ENCODE measurements around the gene CKAP2L.
A peak's percentile ranks its signal among the peaks of the same experiment; 100 is the strongest.

CKAP2L gene

DNA sequence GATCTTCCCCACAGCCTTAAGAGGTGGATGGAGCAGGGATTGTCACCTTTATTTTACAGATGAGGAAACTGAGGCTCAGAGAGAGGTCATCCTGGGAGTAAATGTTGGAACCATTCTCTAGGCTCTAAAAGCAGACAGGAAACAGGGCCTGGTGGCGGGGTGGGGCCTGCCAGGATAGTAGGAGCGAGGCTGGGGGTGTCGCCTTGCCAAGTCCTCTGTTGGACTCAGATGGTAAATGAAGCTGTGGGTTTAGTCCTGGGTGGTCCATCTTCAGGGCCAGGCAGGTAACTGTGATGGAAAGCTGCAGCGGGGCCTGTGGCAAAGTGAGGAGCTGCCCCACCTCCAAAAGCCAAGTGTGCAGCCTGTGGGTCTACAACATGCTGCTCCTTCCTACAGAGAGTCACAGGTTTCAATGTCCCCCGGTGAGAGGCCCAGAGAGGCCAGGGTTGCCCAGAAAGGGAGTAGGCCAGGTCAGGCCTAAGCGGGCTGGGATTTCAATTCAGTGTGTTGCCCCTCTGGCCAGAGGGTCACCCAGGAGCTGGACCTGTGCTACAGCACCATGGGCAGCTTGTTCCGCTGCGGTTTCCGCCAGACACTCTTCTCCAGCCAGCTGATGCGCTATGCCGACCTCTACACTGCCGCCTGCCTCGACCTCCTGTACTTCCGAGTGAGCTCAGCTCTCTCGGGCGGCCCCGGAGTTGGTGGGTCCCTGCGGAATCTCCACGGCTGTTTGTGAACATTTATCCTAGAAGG is 37.0 kb downstream of the CKAP2L start:
- no peak for ATAC-seq
- TF ChIP-seq, protein P1, sequence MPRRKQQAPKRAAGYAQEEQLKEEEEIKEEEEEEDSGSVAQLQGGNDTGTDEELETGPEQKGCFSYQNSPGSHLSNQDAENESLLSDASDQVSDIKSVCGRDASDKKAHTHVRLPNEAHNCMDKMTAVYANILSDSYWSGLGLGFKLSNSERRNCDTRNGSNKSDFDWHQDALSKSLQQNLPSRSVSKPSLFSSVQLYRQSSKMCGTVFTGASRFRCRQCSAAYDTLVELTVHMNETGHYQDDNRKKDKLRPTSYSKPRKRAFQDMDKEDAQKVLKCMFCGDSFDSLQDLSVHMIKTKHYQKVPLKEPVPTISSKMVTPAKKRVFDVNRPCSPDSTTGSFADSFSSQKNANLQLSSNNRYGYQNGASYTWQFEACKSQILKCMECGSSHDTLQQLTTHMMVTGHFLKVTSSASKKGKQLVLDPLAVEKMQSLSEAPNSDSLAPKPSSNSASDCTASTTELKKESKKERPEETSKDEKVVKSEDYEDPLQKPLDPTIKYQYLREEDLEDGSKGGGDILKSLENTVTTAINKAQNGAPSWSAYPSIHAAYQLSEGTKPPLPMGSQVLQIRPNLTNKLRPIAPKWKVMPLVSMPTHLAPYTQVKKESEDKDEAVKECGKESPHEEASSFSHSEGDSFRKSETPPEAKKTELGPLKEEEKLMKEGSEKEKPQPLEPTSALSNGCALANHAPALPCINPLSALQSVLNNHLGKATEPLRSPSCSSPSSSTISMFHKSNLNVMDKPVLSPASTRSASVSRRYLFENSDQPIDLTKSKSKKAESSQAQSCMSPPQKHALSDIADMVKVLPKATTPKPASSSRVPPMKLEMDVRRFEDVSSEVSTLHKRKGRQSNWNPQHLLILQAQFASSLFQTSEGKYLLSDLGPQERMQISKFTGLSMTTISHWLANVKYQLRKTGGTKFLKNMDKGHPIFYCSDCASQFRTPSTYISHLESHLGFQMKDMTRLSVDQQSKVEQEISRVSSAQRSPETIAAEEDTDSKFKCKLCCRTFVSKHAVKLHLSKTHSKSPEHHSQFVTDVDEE (CRISPR knock-in tag; IDR thresholded peaks at IDR 0.05): no peak
- no peak for TF ChIP-seq OSR1 (CRISPR knock-in tag; IDR thresholded peaks at IDR 0.05)
- TF ChIP-seq ESRRG (CRISPR knock-in tag; IDR thresholded peaks at IDR 0.05): no peak
- TF ChIP-seq, protein P2, sequence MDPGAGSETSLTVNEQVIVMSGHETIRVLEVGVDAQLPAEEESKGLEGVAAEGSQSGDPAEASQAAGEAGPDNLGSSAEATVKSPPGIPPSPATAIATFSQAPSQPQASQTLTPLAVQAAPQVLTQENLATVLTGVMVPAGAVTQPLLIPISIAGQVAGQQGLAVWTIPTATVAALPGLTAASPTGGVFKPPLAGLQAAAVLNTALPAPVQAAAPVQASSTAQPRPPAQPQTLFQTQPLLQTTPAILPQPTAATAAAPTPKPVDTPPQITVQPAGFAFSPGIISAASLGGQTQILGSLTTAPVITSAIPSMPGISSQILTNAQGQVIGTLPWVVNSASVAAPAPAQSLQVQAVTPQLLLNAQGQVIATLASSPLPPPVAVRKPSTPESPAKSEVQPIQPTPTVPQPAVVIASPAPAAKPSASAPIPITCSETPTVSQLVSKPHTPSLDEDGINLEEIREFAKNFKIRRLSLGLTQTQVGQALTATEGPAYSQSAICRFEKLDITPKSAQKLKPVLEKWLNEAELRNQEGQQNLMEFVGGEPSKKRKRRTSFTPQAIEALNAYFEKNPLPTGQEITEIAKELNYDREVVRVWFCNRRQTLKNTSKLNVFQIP (CRISPR knock-in tag; IDR thresholded peaks at IDR 0.05; ENCODE audit: borderline replicate concordance, low read depth): no peak
- TF ChIP-seq ARNTL (CRISPR knock-in tag; IDR thresholded peaks at IDR 0.05; ENCODE audit: borderline replicate concordance, low read depth): no peak
- no peak for TF ChIP-seq ZNF70 (CRISPR knock-in tag; IDR thresholded peaks at IDR 0.05)
- no peak for TF ChIP-seq ZFP30 (CRISPR knock-in tag; IDR thresholded peaks at IDR 0.05)
- no peak for TF ChIP-seq ZNF565 (CRISPR knock-in tag; conservative IDR thresholded peaks at IDR 0.05; ENCODE audit: low read depth)
- TF ChIP-seq RARB (CRISPR knock-in tag; IDR thresholded peaks at IDR 0.05): no peak
- no peak for TF ChIP-seq ZNF8 (CRISPR knock-in tag; IDR thresholded peaks at IDR 0.05)

DNA sequence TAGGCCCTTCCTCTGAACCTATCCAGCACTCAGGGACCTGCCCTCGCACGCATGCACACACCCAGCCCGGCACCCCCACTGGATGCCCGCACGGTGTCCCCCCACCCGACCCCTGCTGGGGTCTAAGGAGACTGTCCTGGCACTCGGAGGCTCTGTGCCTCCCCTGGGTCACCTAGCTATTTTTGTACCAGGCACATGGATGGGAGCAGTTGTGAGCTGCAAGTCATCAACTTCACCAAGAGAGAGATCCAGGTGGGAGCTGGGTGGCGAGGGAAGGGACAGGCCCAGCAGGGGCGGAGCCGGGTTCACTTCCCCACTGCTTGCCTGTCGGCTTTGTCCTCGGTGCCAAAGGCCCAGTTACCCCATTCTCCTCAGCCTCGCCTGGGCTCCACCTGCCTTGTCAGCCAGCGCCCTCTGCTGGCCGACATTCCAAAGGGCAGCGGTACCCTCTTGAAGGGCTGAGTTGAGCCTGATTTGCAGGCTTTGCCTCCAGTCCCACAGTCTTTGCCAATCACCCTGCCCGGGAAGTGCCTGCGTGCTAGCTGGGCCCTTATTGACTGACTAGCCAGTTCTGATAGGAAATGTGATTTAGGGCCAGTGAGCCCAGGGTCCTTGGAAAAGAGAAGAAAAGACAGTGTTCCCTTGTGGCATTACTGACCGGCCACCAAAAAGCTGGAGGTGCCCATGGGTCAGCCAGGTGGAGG is 37.8 kb downstream of the CKAP2L start:
- peak; percentile 98 for ATAC-seq
- TF ChIP-seq, protein P2 (CRISPR knock-in tag; IDR thresholded peaks at IDR 0.05; ENCODE audit: borderline replicate concordance, low read depth): no peak
- TF ChIP-seq GLIS3 (CRISPR knock-in tag; IDR thresholded peaks at IDR 0.05) (no peak), ARNTL (CRISPR knock-in tag; IDR thresholded peaks at IDR 0.05; ENCODE audit: borderline replicate concordance, low read depth) (no peak), ZNF8 (CRISPR knock-in tag; IDR thresholded peaks at IDR 0.05) (no peak), ZNF565 (CRISPR knock-in tag; conservative IDR thresholded peaks at IDR 0.05; ENCODE audit: low read depth) (no peak), SNAI2 (CRISPR knock-in tag; IDR thresholded peaks at IDR 0.05) (no peak), ESRRG (CRISPR knock-in tag; IDR thresholded peaks at IDR 0.05) (no peak), ZFP3 (CRISPR knock-in tag; IDR thresholded peaks at IDR 0.05) (no peak), TOX (CRISPR knock-in tag; IDR thresholded peaks at IDR 0.05; ENCODE audit: borderline replicate concordance) (no peak), RARB (CRISPR knock-in tag; IDR thresholded peaks at IDR 0.05) (no peak)
- TF ChIP-seq, protein P3, sequence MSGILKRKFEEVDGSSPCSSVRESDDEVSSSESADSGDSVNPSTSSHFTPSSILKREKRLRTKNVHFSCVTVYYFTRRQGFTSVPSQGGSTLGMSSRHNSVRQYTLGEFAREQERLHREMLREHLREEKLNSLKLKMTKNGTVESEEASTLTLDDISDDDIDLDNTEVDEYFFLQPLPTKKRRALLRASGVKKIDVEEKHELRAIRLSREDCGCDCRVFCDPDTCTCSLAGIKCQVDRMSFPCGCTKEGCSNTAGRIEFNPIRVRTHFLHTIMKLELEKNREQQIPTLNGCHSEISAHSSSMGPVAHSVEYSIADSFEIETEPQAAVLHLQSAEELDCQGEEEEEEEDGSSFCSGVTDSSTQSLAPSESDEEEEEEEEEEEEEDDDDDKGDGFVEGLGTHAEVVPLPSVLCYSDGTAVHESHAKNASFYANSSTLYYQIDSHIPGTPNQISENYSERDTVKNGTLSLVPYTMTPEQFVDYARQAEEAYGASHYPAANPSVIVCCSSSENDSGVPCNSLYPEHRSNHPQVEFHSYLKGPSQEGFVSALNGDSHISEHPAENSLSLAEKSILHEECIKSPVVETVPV (CRISPR knock-in tag; IDR thresholded peaks at IDR 0.05): no peak
- TF ChIP-seq, protein P4, sequence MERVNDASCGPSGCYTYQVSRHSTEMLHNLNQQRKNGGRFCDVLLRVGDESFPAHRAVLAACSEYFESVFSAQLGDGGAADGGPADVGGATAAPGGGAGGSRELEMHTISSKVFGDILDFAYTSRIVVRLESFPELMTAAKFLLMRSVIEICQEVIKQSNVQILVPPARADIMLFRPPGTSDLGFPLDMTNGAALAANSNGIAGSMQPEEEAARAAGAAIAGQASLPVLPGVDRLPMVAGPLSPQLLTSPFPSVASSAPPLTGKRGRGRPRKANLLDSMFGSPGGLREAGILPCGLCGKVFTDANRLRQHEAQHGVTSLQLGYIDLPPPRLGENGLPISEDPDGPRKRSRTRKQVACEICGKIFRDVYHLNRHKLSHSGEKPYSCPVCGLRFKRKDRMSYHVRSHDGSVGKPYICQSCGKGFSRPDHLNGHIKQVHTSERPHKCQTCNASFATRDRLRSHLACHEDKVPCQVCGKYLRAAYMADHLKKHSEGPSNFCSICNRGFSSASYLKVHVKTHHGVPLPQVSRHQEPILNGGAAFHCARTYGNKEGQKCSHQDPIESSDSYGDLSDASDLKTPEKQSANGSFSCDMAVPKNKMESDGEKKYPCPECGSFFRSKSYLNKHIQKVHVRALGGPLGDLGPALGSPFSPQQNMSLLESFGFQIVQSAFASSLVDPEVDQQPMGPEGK (CRISPR knock-in tag; IDR thresholded peaks at IDR 0.05; ENCODE audit: borderline replicate concordance): no peak
- TF ChIP-seq, protein P5, sequence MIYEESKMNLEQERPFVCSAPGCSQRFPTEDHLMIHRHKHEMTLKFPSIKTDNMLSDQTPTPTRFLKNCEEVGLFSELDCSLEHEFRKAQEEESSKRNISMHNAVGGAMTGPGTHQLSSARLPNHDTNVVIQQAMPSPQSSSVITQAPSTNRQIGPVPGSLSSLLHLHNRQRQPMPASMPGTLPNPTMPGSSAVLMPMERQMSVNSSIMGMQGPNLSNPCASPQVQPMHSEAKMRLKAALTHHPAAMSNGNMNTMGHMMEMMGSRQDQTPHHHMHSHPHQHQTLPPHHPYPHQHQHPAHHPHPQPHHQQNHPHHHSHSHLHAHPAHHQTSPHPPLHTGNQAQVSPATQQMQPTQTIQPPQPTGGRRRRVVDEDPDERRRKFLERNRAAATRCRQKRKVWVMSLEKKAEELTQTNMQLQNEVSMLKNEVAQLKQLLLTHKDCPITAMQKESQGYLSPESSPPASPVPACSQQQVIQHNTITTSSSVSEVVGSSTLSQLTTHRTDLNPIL (CRISPR knock-in tag; IDR thresholded peaks at IDR 0.05; ENCODE audit: low read depth): no peak
